Measurements from ENCODE around the gene ZNF655. TPM values are rescaled to one million over a fixed set of nuclear protein-coding genes. Genes with fewer than 3 reads are reported as not detected.

The ZNF655 gene
- polyA plus RNA-seq, 10 donors, result 28.3 to 60.9 (median 43.9) TPM

Other genes starting within 250 kb of the ZNF655 start
- gene ARPC1A, start 232.7 kb upstream of the ZNF655 start, polyA plus RNA-seq (ENCODE audit: insufficient read length in 10 of 10), result 10 to 100 TPM; 58.8 to 97.5 (median 67.8) TPM
- gene ARPC1B, start 183.9 kb upstream of the ZNF655 start, polyA plus RNA-seq (ENCODE audit: insufficient read length in 10 of 10), result 10 to 100 TPM; 31.0 to 63.0 (median 40.4) TPM
- gene PDAP1, start 150.0 kb upstream of the ZNF655 start, polyA plus RNA-seq (ENCODE audit: insufficient read length in 10 of 10), result 100 to 1,000 TPM in 7 of 10 donors, 10 to 100 TPM in 3; 91.8 to 152 (median 110) TPM
- 10 to 100 TPM; 64.2 to 90.1 (median 78.7) TPM for gene BUD31, start 149.7 kb upstream of the ZNF655 start, polyA plus RNA-seq (ENCODE audit: insufficient read length in 10 of 10)
- 1 to 10 TPM; 2.2 to 6.5 (median 3.3) TPM for gene PTCD1, start 119.8 kb upstream of the ZNF655 start, polyA plus RNA-seq (ENCODE audit: insufficient read length in 10 of 10)
- 10 to 100 TPM; 26.5 to 39.4 (median 30.3) TPM for gene CPSF4, start 119.7 kb upstream of the ZNF655 start, polyA plus RNA-seq (ENCODE audit: insufficient read length in 10 of 10)
- gene ATP5MF, start 92.5 kb upstream of the ZNF655 start, polyA plus RNA-seq (ENCODE audit: insufficient read length in 10 of 10), result 100 to 1,000 TPM; 326 to 415 (median 378) TPM
- 10 to 100 TPM; 14.5 to 50.8 (median 26.7) TPM for gene ZNF789, start 85.8 kb upstream of the ZNF655 start, polyA plus RNA-seq (ENCODE audit: insufficient read length in 10 of 10)
- gene ZNF394, start 58.4 kb upstream of the ZNF655 start, polyA plus RNA-seq (ENCODE audit: insufficient read length in 10 of 10), result 10 to 100 TPM in 5 of 10 donors, 1 to 10 TPM in 5; 7.1 to 11.6 (median 10.0) TPM
- gene ZKSCAN5, start 54.0 kb upstream of the ZNF655 start, polyA plus RNA-seq (ENCODE audit: insufficient read length in 10 of 10), result 10 to 100 TPM in 4 of 10 donors, 1 to 10 TPM in 6; 7.6 to 11.2 (median 9.5) TPM
- 10 to 100 TPM in 2 of 10 donors, 1 to 10 TPM in 8; 6.9 to 10.4 (median 9.6) TPM for gene FAM200A, start 6.5 kb upstream of the ZNF655 start, polyA plus RNA-seq (ENCODE audit: insufficient read length in 10 of 10)
- gene TMEM225B, start 39.6 kb downstream of the ZNF655 start, polyA plus RNA-seq (ENCODE audit: insufficient read length in 10 of 10), result 1 to 10 TPM in 1 of 10 donors, under 1 TPM in 9; 0.34 to 1.1 (median 0.74) TPM
- gene ZSCAN25, start 58.3 kb downstream of the ZNF655 start, polyA plus RNA-seq (ENCODE audit: insufficient read length in 10 of 10), result 10 to 100 TPM in 6 of 10 donors, 1 to 10 TPM in 4; 7.5 to 11.9 (median 10.1) TPM
- 1 to 10 TPM in 6 of 10 donors, under 1 TPM in 4; 0.54 to 1.6 (median 1.0) TPM for gene CYP3A5, start 121.4 kb downstream of the ZNF655 start, polyA plus RNA-seq (ENCODE audit: insufficient read length in 10 of 10)
- gene CYP3A7, start 176.6 kb downstream of the ZNF655 start, polyA plus RNA-seq (ENCODE audit: insufficient read length in 10 of 10), result 1 to 10 TPM in 1 of 10 donors, under 1 TPM in 3, not detected in 6; 0.31 to 1.6 (median 0.46) TPM
- gene CYP3A4, start 225.5 kb downstream of the ZNF655 start, polyA plus RNA-seq (ENCODE audit: insufficient read length in 10 of 10), result under 1 TPM in 5 of 10 donors, not detected in 5; 0.09 to 0.45 (median 0.12) TPM

Data from muscle of back (tissue), 10 donors.